GM18520 (cell line): ENCODE results near the gene TEX22.

ENCODE experiments used
- ATAC-seq: cut with Tn5 transposase; IDR thresholded peaks from one replicate; pipeline ENCODE4 v1.9.1; 2021; ENCODE audit not compliant: unreplicated experiment

Gene TEX22

DNA sequence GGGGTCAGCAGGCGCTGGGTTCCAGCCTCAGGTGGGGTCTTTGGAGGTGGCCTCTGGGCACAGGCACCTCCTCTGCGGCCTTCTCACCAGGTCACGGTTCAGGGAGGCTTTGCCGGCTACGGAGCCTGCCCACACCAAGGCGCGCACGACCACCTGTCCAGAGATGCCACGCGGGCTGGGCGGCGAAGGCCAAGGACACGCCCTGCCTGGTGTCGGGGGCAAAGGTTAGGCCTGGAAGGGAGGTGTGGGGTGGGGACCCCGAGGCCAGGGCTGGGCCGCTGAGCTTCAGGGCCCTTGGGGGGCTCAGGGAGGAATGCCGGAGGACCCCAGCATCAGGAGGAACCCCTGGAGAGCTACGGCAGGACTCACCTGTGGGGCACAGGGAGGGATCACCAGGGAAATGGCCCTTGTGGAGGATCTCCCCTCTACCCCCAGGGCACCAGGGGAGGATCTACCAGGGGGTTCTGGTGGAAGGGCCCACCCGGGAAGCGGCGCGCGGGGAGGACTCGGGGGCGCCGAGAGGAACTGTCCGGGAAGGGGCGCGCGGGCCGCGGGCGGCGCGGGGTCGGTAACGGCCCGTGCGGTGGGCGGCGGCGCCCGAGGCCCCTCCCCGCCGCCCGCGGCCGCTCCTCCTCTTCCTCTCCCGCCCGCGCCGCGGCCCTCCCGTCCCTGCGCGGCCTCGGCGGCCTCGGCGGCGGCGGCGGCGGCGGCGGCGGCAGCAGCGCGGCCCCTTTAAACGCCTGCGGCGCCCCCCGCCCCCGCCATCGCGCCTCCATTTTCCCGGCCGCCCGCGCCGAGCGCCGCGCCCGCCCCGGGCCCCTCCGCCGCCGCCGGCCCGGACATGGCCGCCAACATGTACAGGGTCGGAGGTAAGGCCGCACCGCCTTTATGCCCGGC lies 21.1 kb downstream of the TEX22 start, which contains the start of gene MTA1:
Gene MTA1, plus strand, starts transcription at position 633 of the 897 bp plus-strand sequence. Its CDS starts 209 bp downstream, at position 842.
- ATAC-seq = no peak

DNA sequence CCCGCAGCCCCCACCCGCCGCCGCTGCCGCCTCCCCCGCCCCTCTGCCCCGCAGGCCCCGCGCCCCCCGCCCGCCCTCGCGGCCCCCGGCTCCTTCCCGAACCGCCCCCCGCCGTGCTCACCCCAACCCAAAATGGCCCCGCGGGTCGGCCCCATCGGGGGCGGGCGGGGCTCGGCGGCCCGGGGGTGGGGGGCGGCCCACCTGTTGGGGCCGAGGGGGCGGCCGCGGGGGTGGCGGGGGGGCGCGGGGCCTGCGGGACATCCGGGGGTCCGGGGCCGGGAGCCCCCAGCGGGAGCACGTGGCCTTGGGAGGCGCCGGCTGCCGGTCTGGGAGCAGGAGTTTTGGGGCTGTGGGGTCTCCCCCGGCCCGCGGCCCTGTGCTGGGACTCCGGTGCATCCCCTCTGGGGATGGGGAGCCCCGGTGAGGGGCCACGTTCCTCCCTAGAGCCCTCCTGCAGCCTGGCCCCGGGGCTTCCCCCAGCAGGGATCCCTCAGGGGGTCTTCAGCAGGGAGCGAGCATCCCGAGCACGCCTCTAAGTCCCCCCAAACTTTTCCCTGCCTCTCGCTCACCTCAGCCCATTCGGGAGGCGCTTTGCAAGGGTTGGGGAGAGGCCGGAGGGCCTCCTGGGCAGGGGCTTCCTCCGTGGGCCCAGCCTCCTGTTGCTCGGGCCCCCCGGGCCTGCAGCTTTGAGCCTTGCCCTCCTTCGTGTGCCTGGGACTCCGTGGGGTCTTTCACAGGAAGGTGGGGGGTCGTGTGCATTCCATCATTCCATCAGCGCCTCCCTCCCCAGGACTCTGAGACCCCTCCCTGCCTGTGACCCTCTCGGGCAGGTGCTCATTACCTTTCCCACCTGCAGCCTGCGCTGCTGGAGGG lies 22.0 kb downstream of the TEX22 start:
- ATAC-seq = no peak

DNA sequence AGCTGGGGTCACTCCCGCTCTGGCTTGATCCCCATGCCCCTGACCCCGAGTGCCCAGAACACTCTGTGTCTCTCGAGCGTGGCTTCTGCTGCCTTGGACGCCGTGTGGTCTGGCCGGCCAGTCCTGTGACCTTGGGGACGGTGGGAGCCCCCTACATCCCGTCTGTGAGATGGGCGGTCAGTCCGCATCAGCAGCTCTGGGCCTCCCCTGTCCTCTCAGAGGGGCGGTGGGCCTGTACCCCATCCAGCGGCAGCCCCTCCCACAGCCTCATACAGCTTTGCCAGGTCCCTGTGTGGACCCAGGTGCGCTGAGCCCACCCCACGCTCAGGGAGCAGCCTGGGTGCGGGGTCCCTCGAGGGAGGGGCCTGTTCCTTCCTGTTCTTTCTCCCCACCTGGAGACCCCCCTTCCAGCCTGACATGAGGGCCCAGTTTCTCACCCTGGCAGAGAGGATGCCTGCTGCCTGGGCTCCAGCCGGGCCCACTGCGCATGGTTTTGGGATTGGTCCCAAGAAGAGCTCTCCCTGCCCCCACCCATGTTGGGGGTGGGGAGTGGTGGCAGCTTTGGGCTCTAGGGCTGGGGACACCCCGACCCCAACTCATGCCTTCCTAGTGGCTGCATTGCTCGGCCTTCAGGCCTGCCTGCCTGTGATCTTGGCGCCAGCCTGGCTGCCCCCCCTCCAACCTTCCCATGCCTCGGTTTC lies 22.8 kb downstream of the TEX22 start:
- ATAC-seq = no peak

DNA sequence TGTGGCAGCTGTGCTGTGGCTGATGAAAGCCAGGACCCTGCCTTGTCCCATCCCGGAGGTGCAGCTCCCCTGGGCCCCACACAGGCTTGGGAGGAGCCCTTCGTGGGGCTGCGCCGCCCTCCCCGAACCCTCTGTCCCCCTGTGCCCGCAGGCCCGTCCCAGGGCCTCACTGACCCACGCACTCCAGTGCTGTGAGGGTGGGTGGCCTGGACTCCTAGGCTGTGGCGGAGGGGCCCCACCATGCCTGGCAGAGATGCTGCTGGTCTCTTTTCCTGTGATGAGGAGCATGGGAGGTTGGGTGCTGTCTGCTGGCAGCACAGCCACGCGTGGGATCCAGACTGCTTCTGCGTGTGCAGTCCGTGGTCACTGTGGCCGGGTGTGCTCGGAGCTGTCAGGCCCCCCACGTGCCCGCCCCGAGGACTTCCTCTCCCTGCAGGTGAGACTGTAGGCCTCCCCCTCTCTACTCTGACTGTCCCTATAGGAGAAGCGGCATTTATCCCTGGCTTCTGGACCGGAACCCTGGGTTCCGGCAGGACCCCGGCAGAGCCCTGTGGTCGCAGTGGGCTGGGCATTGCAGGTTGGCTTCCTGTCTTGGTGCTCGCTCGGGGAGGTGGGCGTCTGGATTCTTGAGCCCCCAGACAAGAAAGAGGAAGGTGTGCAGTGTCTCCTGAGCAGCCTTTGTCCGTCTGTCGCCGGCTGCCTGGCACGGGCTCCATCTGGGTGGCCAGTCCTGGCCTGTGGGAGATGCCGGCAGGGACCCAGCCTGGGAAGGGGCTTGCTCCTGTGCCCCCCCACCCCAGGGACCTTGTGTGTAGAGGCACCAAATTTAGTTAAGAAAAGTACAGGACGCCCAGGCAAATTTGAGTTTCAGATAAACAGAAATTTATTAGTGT lies 23.6 kb downstream of the TEX22 start:
- no peak for ATAC-seq

DNA sequence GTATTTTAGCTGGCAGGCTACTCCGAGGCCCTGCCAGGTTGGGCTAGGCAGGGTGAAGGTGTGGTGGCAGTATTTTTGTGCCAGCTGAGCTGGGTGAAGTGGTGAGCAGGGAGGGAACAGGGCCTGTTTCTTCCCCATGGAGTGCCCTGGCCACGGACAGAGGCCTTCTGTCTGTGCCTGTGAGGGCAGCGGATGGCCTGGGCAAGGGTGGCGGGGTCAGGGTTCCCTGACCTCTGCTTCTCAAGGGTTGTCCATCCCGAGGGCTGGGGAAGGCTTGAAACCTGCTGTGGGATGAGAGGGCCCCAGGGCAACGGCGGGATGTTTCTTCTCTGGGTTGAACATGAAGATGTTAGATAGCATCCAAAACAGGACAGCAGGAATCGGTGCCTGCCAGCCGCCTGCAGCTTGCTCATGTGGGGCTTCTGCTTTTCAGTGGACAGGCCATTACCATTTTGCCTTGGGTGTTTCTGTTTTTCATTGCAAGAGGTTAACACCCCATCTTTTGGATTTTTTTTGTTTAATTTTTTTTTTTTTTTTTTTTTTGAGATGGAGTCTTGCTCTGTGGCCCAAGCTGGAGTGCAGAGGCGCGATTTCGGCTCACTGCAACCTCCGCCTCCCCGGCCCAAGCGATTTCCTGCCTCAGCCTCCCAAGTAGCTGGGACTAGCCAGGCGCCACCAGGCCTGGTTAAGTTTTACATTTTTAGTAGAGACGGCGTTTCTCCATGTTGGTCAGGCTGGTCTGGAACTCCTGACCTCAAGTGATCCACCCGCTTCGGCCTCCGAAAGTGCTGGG lies 24.6 kb downstream of the TEX22 start:
- no peak for ATAC-seq

DNA sequence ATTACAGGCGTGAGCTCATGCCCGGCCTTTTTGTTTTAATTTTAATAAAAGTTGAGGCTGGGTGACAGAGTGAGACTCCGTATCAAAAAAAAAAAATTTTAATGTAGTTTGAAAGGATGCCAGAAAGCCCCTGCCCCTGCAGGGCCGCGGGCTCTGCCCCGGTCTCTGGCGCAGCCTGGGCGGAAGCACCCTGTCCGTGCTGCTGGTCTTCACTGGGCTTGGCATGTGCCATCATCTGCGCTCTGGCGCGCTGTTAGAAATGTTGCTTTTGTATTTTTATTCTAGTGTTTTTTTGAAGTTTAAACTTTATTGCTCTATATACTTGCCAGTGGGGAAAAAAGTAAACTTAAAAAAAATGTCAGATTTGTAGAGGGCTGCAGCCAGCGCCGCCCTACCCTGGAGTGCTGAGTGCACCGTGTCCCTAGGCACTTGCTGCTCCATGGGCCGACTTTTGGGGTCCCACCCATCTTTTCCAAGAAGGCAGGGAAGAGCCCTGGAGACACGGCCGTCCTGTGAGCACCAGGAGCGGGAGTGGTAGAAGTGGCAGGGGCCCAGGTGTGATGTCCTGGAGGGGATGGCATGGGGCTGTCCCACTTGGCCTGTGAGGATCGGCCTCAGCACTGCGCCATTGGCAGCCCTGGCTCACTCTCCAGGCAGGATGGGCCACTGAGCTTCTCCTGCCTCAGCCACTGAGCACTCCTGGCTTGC lies 25.3 kb downstream of the TEX22 start:
- ATAC-seq = no peak

DNA sequence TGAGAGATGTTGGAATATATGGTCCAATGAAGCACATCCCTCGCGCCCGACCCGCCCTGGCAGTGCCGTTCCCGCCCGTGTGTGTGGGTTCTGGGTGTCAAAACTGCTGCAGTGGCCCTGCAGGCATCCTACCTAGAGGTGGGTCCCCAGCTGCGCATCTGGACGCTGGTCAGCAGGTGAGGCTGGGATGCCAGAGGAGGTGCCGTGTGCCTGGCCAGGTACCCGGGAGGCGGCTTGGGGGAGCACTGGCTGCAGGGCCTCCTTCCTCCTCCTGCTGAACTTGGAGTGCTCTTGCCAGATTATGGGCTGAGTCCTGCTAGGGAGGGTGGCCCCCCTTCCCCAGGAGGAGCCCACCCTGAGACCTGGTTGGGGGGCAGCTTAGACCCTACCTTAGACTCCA lies 26.5 kb downstream of the TEX22 start:
- no peak for ATAC-seq

DNA sequence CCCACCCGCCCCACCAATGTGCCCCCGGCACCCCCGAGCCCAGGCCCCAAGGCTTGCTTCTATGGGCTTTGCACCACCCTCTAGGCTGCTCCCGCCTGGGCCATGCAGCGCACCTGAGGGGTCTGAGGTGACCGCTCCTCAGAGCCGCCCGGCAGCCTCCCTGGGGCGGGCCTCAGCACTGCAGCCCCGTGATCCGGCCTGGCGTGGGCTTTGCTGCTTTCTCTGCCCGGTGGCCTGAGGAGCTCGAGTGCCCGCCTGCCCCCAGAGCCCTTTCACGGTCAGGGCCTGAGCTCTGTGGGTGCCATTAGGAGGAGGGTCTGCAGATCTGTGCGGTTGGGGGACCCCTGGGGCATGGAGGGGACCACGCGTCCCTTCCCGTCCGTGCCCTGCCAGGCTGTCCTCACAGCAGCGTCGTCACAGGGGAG lies 27.5 kb downstream of the TEX22 start:
- no peak for ATAC-seq

DNA sequence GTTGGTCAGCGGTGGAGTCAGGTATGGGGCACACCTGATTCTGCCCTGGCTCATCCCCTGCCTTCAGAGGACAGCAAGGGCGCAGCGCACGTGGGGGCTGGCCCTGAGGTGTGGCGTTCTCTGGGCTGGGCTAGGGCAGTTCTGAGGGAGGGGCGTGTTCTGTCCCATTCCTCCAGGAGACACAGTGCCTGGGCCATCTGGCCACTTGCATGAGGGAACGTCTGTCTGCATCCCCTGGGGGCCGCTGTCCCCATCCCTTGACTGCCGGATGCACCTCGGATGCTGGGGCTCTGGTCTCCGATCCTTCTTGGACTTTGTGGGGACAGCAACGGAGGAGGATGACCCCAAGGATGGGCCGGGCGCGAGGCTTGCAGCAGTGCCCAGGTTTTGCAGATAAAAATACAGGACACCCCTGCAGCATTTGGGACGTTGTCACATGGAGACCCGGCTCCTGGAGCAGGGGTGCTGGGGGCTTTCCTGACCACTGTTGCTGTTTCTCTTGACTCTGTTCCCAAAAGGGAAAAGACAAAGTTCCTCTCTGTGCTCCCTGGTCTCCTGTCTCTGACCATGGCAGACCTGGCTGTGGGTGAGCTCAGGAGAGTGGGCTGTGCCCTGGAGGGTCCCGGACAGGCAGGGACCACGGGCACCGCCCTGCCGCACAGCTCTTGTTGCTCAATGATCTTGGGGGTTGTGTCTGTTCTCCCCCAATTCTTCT lies 28.2 kb downstream of the TEX22 start:
- no peak for ATAC-seq

DNA sequence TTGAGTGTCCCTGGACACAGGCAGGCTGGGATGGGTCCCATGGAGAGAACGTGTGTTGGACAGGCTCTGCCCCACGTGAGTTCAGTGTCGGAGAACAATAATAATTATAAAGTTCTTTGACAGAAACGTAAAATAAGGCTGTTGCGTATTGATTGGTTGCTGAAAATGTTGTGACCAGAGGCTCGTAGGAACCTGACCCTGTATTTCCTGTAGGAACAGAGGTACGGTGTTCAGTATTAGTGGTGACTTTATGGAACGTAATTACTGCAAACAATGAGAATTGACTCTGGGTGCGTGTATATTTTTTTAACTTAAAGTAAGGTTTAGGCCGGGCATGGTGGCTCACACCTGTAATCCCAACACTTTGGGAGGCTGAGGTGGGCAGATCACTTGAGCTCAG lies 29.1 kb downstream of the TEX22 start:
- ATAC-seq = no peak

DNA sequence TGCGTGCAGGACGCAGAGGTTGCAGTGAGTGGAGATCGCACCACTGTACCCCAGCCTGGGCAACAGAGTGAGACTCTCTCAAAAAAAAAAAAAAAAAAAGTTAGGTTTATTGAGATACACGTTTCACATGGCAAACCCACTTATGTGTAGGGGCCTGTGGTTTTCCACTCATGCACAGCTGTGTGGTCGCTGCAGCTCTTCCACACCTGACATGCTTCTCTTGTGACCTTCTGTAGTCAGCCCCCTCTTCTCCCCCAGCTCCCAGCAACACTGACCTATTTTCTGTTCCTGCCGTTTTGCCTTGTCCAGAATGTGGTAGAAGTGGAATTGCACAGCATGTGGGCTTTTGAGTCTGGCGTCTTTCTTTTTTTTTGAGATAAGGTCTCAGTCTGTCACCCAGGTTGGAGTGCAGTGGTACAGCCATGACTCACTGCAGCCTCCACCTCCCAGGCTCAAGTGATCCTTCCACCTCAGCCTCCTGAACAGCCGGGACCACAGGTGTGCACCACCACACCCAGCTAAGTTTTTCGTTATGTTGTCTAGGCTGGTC lies 29.7 kb downstream of the TEX22 start:
- no peak for ATAC-seq

DNA sequence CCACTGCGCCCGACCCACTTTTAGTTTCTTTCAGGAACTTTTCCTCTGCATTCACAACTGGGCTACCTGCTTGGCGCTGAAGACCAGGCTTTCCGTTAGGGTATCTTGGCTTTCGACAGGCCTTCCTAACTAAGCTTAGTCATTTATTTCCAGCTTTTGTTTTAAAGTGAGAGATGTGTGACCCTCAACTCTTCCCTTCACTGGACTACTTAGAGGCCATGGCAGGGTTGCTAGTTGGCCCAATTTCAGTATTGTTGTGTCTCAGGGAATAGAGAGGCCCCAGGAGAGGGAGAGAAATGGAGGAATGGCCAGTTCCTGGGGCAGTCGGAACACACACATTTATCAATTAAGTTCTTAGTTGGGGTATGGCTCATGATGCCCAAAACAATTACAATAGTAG lies 31.7 kb downstream of the TEX22 start:
- no peak for ATAC-seq

DNA sequence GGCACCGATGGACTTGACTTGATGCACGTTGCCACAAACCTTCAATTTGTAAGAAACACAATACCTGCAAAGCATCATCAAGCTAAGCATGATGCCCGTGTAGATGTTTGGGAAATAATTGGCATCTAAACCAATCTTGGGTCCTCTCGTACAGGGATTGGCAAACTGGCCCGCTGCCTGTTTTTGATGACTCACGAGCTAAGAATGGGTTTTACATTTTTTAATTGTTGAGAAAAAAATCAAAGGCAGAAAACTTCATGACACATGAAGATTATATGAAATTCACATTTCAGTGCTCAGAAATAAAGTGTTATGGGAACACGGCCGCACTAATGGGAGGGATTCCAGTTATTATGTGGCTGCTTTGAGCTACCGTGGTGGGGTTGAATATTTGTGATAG lies 32.2 kb downstream of the TEX22 start:
- no peak for ATAC-seq

DNA sequence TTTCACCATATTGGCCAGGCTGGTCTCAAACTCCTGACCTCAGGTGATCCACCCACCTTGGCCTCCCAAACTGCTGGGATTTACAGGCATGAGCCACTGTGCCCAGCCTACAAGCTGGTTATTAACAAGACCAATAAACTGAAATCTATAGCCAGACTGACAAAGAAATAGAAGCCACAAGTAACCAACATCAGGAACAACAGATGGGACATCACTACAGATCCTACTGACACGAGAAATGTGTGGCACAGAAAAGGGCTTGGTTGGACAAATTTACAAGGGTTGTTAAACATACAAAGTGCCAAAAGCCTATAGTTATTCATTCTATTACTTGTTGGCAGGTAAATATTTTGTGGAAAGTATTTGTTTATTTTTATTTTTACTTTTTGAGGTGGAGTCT lies 32.9 kb downstream of the TEX22 start:
- ATAC-seq = no peak

DNA sequence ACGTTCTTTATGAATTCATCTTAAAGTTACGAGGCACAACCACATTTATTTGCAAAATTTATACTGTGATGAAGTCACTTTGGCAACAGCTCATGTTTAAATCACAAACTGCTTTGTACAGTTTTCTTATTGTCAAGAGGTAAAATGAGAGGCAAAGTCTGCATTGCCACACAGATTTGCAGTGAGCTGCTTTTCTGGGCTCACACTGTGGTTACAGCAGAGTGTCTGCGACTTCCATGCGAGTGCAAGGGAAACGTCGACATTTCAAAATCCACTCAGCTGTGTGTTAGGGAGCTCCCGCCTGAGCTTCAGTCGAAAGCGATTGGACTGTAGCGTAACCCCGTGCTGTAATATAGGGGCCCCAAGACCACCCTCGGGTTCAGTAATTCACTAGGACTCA lies 34.3 kb downstream of the TEX22 start:
- ATAC-seq = no peak

DNA sequence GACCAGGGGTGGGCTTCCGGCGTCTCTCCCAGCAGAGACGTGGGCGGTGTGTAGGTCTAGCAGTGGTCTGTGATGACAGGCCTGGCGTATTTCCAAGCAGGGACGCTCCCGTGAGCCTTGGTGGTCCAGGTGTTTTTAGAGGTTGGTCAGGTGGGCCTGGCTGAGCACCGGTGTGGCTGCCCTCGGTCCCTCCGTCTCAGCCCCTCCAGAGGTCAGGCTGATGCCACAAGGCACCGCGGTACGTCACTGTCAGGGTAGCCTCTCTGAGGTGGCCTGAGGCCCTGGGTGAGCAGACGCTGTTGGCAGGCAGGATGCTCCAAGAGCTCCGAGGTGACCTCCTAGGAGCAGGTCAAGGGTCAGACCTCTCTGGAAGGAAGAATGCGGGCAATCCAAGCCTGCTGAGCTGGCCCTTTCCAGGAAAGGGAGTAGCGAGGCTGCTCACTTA lies 34.8 kb downstream of the TEX22 start:
- ATAC-seq = no peak

DNA sequence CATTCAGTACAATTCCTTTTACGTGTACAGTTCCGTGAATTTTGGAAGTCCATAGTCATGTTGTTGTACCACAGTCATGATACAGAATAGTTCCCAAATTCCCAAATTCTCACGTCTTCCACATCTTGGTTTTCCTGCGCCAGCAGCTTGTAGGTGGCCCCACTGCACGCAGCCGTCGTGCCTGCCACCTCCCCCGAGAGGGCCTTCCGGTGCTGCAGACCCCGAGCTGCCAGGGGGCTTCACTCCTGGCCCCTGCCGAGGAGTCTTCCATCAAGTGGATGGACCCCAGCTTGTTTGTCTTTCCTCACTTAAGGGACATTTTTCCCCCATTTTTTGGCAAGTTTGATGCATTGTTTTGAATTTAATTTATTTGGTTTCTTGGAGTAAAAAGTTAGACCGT lies 38.1 kb downstream of the TEX22 start:
- ATAC-seq = no peak
